GM12878 (cell line): ENCODE data around the gene MICAL3. TPM values are rescaled to one million over a fixed set of nuclear protein-coding genes. Genes with fewer than 3 reads are reported as not detected.
"Not testable (repeated sequence)": the region's sequence is repeated elsewhere in the genome, so short reads cannot be mapped to it uniquely, and the experiment has no call there.

Experiments
- ATAC-seq: fragments of 200-7000 bp; cut with Tn5 transposase; 3 replicates; pipeline ENCODE4 v1.9.1; 2020; ENCODE audit warnings: mild to moderate bottlenecking, moderate library complexity
- BruUV-seq: library from RNA; stranded (reverse); fragments of 400-500 nt; replicated peaks from 2 replicates; lab custom pipeline; 2021; lab: Mats Ljungman, UMichigan
- CTCF ChIA-PET: fragments of 300-600 bp; sonication (Branson Sonifier 250); formaldehyde crosslinking; extraction: SDS; loops from one replicate; lab custom pipeline; 2021; ENCODE audit warnings: inconsistent platforms; lab: Yijun Ruan, JAX
- POLR2A ChIA-PET: fragments of 350-600 bp; formaldehyde crosslinking; extraction: SDS; loops from one replicate; lab custom pipeline; 2021; ENCODE audit warnings: inconsistent platforms; lab: Charles Lee
- RAD21 ChIA-PET: fragments of 300-600 bp; sonication (Branson Sonifier 250); formaldehyde crosslinking; loops from one replicate; lab custom pipeline; 2023; ENCODE audit warnings: antibody characterized with exemption; ENCODE audit not compliant: unreplicated experiment; lab: Charles Lee
- SMC1A ChIA-PET: fragments of 300-600 bp; sonication (Branson Sonifier 250); formaldehyde crosslinking; loops from one replicate; lab custom pipeline; 2023; ENCODE audit not compliant: unreplicated experiment, uncharacterized antibody; lab: Charles Lee
- DNase-seq: peaks from one replicate; pipeline ENCODE4 v3.0.0-alpha.2; 2011; ENCODE audit warnings: low read depth, low spot score
- FAIRE-seq: peaks from 3 replicates; lab custom pipeline; 2011; peaks lifted over from hg19 to GRCh38; lab: Jason Lieb, UNC
- H2AFZ ChIP-seq: 2 replicates; pipeline ENCODE4 v1.6.0; 2011; ENCODE audit warnings: low read depth, low read length, control low read depth; ENCODE audit not compliant: control insufficient read depth
- H3K27ac ChIP-seq: 2 replicates; pipeline ENCODE4 v1.5.1; 2011; ENCODE audit warnings: control low read depth; ENCODE audit not compliant: control insufficient read depth, insufficient read depth
- H3K27me3 ChIP-seq, 2 experiments: replicated peaks in 1 of 2; 2 replicates each; pipeline versions ENCODE4 v1.6.0 to v1.6.1; 2011; ENCODE audit warnings: low read length in 1 of 2; ENCODE audit not compliant: control insufficient read depth in 2 of 2, insufficient read depth in 2 of 2
- H3K36me3 ChIP-seq, 2 experiments: 2 replicates each; pipeline ENCODE4 v1.5.1; 2011; ENCODE audit warnings: low read length in 1 of 2; ENCODE audit not compliant: control insufficient read depth in 2 of 2, insufficient read depth in 2 of 2
- H3K4me1 ChIP-seq: 2 replicates; pipeline ENCODE4 v1.6.1; 2011; ENCODE audit warnings: mild to moderate bottlenecking, low read length, moderate library complexity, mixed read lengths; ENCODE audit not compliant: control insufficient read depth, insufficient read depth
- H3K4me2 ChIP-seq: 2 replicates; pipeline ENCODE4 v1.6.0; 2011; ENCODE audit warnings: control low read depth; ENCODE audit not compliant: control insufficient read depth, insufficient read depth
- H3K4me3 ChIP-seq: fragments of 200-600 bp; sonication (generic); 2 replicates; pipeline ENCODE4 v1.5.1; 2016
- H3K79me2 ChIP-seq: 2 replicates; pipeline ENCODE4 v1.6.0; 2011; ENCODE audit warnings: low read length; ENCODE audit not compliant: control insufficient read depth, insufficient read depth
- H3K9ac ChIP-seq: 2 replicates; pipeline ENCODE4 v1.8.0; 2011; ENCODE audit warnings: low read length, control low read depth, mixed read lengths; ENCODE audit not compliant: control insufficient read depth, insufficient read depth
- H3K9me3 ChIP-seq: replicated peaks from 3 replicates; pipeline ENCODE4 v1.5.1; 2011; ENCODE audit warnings: mild to moderate bottlenecking, low read length; ENCODE audit not compliant: control insufficient read depth, insufficient read depth
- H4K20me1 ChIP-seq: 2 replicates; pipeline ENCODE4 v1.6.0; 2011; ENCODE audit not compliant: control insufficient read depth, insufficient read depth
- IKZF2 ChIP-seq, 2 experiments: fragments of 450-650 bp; IDR thresholded peaks; 2 replicates each; pipeline ENCODE4 v1.6.1; 2017; ENCODE audit warnings: mild to moderate bottlenecking in 2 of 2, moderate library complexity in 2 of 2
- NBN ChIP-seq: fragments of 450-650 bp; IDR thresholded peaks from 2 replicates; pipeline ENCODE4 v1.6.1; 2016
- NR2F1 ChIP-seq: fragments of 450-650 bp; conservative IDR thresholded peaks from 2 replicates; pipeline ENCODE4 v1.6.1; 2017; ENCODE audit warnings: mild to moderate bottlenecking
- SMARCA5 ChIP-seq: fragments of 450-650 bp; IDR thresholded peaks from 2 replicates; pipeline ENCODE4 v1.6.1; 2017; ENCODE audit warnings: mild to moderate bottlenecking
- ZNF217 ChIP-seq: fragments of 450-650 bp; IDR thresholded peaks from 2 replicates; pipeline ENCODE4 v1.6.1; 2017; ENCODE audit warnings: antibody characterized with exemption, mild to moderate bottlenecking
- ZNF24 ChIP-seq: fragments of 450-650 bp; IDR thresholded peaks from 2 replicates; pipeline ENCODE4 v1.6.1; 2017; ENCODE audit warnings: antibody characterized with exemption, mild to moderate bottlenecking
- WGBS: methylation state at CpG from one replicate; pipeline ENCODE4 v1.1.6; 2016; ENCODE audit warnings: low lambda C conversion rate; ENCODE audit not compliant: insufficient replicate concordance, insufficient coverage; ENCODE audit errors: missing lambda C conversion rate; 5-methylcytosine and 5-hydroxymethylcytosine counted together
- in situ Hi-C: fragments of 300-500 bp; cut with MboI; formaldehyde crosslinking; loops from 9 replicates; pipeline ENCODE4 v1.14.3; 2018; ENCODE audit warnings: mixed read lengths
- intact Hi-C: fragments of 100-400 bp; cut with micrococcal nuclease; formaldehyde crosslinking; loops from one replicate; pipeline ENCODE4 v1.14.2; 2022; ENCODE audit not compliant: unreplicated experiment
- polyA plus RNA-seq, 11 experiments: library from polyadenylated mRNA; depleted of rRNA in 4 of 11; unstranded in 6 of 11; stranded (reverse) in 5 of 11; fragments of >200 nt; fragmentation: Nextera tagmentation in 4 of 11; fragmentation: Illumina TruSeq in 1 of 11; extraction: Ambion mirVana in 4 of 11; extraction: Trizol in 1 of 11; gene quantifications; 1 replicate in 1 of 11; 2 replicates in 10 of 11; pipeline versions ENCODE4 v1.2.1 to v1.2.3, GENCODE V29; 2011 to 2016; ENCODE audit warnings: inconsistent platforms in 2 of 11, missing spikeins in 2 of 11, low read depth in 1 of 11
- total RNA-seq, 4 experiments: library from RNA; depleted of rRNA in 3 of 4; stranded (reverse); fragments of >200 nt in 3 of 4; fragmentation: Illumina TruSeq in 1 of 4; extraction: Trizol in 1 of 4; gene quantifications; 2 replicates each; pipeline versions ENCODE4 v1.2.1 to v1.2.3, GENCODE V29; 2013 to 2021
- TF ChIP-seq, protein P1 (sequence below): fragments of 450-650 bp; IDR thresholded peaks from 2 replicates; pipeline ENCODE4 v1.6.1; 2017; ENCODE audit warnings: low read depth, mild to moderate bottlenecking, moderate library complexity
- TF ChIP-seq, protein P2 (sequence below): fragments of 450-650 bp; conservative IDR thresholded peaks from 2 replicates; pipeline ENCODE4 v1.6.1; 2017; ENCODE audit warnings: mild to moderate bottlenecking, moderate library complexity

MICAL3 gene
- total and polyA plus RNA-seq, 10 of the 15 experiments (the other 5 are each of a cell fraction or from before 2014, with no cell fraction given): 2.6 to 92.2 (median 24.0) TPM

DNA sequence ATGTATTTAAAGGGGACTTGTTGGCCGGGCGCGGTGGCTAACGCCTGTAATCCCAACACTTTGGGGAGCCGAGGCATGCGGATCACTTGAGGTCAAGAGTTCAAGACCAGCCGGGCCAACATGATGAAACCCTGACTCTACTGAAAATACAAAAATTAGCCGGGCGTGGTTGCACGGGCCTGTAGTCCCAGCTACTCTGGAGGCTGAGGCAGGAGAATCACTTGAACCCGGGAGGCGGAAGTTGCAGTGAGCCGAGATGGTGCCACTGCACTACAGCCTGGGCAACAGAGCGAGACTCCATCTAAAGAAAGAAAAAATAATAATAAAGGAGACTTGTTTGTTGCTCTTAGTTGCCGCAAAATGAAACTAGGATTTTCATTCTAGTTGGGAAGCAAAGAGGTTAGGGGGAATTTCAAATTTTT lies 22.5 kb downstream of the MICAL3 start:
- H3K4me1 ChIP-seq: peaks cover 32% of the 10 kb centered on the region

More for the DNA sequence above, 22.5 kb downstream of the MICAL3 start:
- H3K27me3 ChIP-seq, ATAC-seq, H3K9ac ChIP-seq, H4K20me1 ChIP-seq, FAIRE-seq, H3K36me3 ChIP-seq, H3K9me3 ChIP-seq, DNase-seq, BruUV-seq, in situ Hi-C loops: not testable (repeated sequence)
- Histone ChIP-seq H3K4me2 (peak overlapping the region; percentile 85), H3K4me3 (peak overlapping the region; percentile 78), H3K27ac (peak overlapping the region; percentile 87; the same call in 1 of the 2 replicates), H2AFZ (peak overlapping the region; percentile 97; the same call in 1 of the 2 replicates), H3K79me2 (peaks cover 35% of the 10 kb centered on the region)
- RAD21 ChIA-PET: interaction anchor here (1.1 to 3.7 kb wide), 5 partner anchors 9 to 74 kb away, joined by 3 to 26 read pairs (median 4); no protein-coding TSS in a partner anchor
- intact Hi-C loops: loop anchor here (1.0 to 2.0 kb wide), 3 partner anchors 27 to 74 kb away; no protein-coding TSS in a partner anchor
- POLR2A ChIA-PET: interaction anchor here (1.0 kb wide), 1 partner anchor 56 kb away, joined by 3 read pairs; no protein-coding TSS in a partner anchor
- CTCF ChIA-PET: interaction anchor here (0.9 to 5.0 kb wide), 5 partner anchors 23 to 74 kb away, joined by 3 to 58 read pairs (median 6); partner anchors contain the start of genes MICAL3 and PEX26
- WGBS: 1% methylated on average over 15 of the region's 15 CpGs
- SMC1A ChIA-PET: interaction anchor here (1.4 to 7.6 kb wide), 4 partner anchors 8 to 75 kb away, joined by 4 to 59 read pairs (median 7); partner anchors contain the start of gene PEX26
- TF ChIP-seq ZNF217: peak; percentile 98
- 0 out of 2 replicates have a peak, but pooled peaks have one; percentile 10 for TF ChIP-seq ZNF24
- TF ChIP-seq SMARCA5: 0 out of 2 replicates have a peak, but pooled peaks have one; percentile 22
- TF ChIP-seq, protein P1, sequence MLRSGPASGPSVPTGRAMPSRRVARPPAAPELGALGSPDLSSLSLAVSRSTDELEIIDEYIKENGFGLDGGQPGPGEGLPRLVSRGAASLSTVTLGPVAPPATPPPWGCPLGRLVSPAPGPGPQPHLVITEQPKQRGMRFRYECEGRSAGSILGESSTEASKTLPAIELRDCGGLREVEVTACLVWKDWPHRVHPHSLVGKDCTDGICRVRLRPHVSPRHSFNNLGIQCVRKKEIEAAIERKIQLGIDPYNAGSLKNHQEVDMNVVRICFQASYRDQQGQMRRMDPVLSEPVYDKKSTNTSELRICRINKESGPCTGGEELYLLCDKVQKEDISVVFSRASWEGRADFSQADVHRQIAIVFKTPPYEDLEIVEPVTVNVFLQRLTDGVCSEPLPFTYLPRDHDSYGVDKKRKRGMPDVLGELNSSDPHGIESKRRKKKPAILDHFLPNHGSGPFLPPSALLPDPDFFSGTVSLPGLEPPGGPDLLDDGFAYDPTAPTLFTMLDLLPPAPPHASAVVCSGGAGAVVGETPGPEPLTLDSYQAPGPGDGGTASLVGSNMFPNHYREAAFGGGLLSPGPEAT: peak; percentile 21; the same call in 1 of the 2 replicates
- TF ChIP-seq NBN: 0 out of 2 replicates have a peak, but pooled peaks have one; percentile 58
- 0 out of 2 replicates have a peak, but pooled peaks have one; percentile 57 for TF ChIP-seq NR2F1
- 0 out of 4 replicates have a peak, but pooled peaks of 1 of the 2 experiments have one; percentile 32 for TF ChIP-seq IKZF2 (IDR thresholded peaks at IDR 0.05)
- TF ChIP-seq, protein P2, sequence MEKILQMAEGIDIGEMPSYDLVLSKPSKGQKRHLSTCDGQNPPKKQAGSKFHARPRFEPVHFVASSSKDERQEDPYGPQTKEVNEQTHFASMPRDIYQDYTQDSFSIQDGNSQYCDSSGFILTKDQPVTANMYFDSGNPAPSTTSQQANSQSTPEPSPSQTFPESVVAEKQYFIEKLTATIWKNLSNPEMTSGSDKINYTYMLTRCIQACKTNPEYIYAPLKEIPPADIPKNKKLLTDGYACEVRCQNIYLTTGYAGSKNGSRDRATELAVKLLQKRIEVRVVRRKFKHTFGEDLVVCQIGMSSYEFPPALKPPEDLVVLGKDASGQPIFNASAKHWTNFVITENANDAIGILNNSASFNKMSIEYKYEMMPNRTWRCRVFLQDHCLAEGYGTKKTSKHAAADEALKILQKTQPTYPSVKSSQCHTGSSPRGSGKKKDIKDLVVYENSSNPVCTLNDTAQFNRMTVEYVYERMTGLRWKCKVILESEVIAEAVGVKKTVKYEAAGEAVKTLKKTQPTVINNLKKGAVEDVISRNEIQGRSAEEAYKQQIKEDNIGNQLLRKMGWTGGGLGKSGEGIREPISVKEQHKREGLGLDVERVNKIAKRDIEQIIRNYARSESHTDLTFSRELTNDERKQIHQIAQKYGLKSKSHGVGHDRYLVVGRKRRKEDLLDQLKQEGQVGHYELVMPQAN: peak; percentile 43
